Activated B cell treated with CpG ODN at 0.5 μM for 24 hours (primary cell): ENCODE measurements around the gene B4GAT1. TPM values are rescaled to one million over a fixed set of nuclear protein-coding genes. Genes with fewer than 3 reads are reported as not detected.
"Not testable (repeated sequence)": the region's sequence is repeated elsewhere in the genome, so short reads cannot be mapped to it uniquely, and the experiment has no call there.

Experiments
- ATAC-seq: fragments of 200-7000 bp; cut with Tn5 transposase; one replicate; pipeline ENCODE4 v1.10.0; 2021; ENCODE audit warnings: low read depth, mild to moderate bottlenecking, moderate library complexity
- CTCF ChIA-PET: fragments of 350-600 bp; sonication (Branson Sonifier 250); formaldehyde crosslinking; loops from one replicate; lab custom pipeline; 2021; ENCODE audit warnings: antibody characterized with exemption; lab: Charles Lee
- POLR2A ChIA-PET: fragments of 350-600 bp; sonication (Branson Sonifier 250); formaldehyde crosslinking; loops from one replicate; lab custom pipeline; 2021; ENCODE audit warnings: antibody characterized with exemption; lab: Charles Lee
- DNase-seq: peaks from one replicate; pipeline ENCODE4 v3.0.0; 2022
- H3K27ac Mint-ChIP-seq: one replicate; pipeline ENCODE4 v1.8.0; 2020; ENCODE audit warnings: mixed read lengths
- H3K27me3 Mint-ChIP-seq: one replicate; pipeline ENCODE4 v1.8.0; 2021; ENCODE audit warnings: mixed read lengths
- H3K36me3 Mint-ChIP-seq: one replicate; pipeline ENCODE4 v1.8.0; 2021; ENCODE audit warnings: low read depth, mixed read lengths
- H3K4me1 Mint-ChIP-seq: one replicate; pipeline ENCODE4 v1.8.0; 2021; ENCODE audit warnings: mixed read lengths
- H3K4me3 Mint-ChIP-seq: one replicate; pipeline ENCODE4 v1.8.0; 2020; ENCODE audit warnings: mild to moderate bottlenecking, mixed read lengths
- H3K9me3 Mint-ChIP-seq: one replicate; pipeline ENCODE4 v1.8.0; 2020; ENCODE audit warnings: mixed read lengths
- intact Hi-C: fragments of 100-400 bp; cut with micrococcal nuclease; formaldehyde crosslinking; loops from one replicate; pipeline ENCODE4 v1.15.1; 2024
- total RNA-seq: library from RNA; stranded (reverse); gene quantifications from 2 replicates; pipeline ENCODE4 v1.2.3, GENCODE V29; 2022
- TF ChIP-seq, protein P1 (sequence below): fragments of 200-600 bp; IDR thresholded peaks from one replicate; pipeline ENCODE4 v1.8.0; 2022; ENCODE audit warnings: antibody characterized with exemption, mild to moderate bottlenecking

B4GAT1 gene
- total RNA-seq, 1 donor from 2014 or later: 1.9 TPM

DNA sequence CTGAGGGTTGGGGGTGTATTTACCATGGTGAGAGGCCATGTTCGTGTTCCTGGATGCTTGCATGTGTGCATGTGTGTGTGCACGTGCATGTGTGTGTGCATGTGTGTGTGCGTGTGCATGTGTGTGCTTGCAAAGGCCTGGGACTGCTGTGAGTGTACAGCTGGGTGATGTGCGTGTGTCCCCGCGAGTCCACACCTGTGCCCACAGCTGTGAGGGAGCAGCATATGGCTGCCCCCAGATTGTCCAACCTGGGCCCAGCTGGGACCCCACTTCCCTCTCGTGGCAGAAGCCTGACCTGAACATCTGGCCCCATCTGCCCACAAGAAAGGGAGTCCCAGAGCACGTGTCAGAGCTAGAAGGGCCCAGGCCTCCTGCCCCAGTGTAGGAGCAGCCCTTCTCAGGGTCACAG lies 22.2 kb downstream of the B4GAT1 start:
- Mint-ChIP-seq H3K27ac (no peak overlapping the region), H3K4me3 (no peak overlapping the region), H3K4me1 (peaks cover 22% of the 10 kb centered on the region), H3K9me3 (no peaks in the 10 kb centered on the region), H3K36me3 (no peaks in the 10 kb centered on the region), H3K27me3 (no peaks in the 10 kb centered on the region)
- no peak for ATAC-seq
- DNase-seq: no peak
- CTCF ChIA-PET: interaction anchor here (2.7 kb wide), 1 partner anchor 13 kb away, joined by 12 read pairs; no protein-coding TSS in a partner anchor
- intact Hi-C loops: no loop called here
- TF ChIP-seq, protein P1, sequence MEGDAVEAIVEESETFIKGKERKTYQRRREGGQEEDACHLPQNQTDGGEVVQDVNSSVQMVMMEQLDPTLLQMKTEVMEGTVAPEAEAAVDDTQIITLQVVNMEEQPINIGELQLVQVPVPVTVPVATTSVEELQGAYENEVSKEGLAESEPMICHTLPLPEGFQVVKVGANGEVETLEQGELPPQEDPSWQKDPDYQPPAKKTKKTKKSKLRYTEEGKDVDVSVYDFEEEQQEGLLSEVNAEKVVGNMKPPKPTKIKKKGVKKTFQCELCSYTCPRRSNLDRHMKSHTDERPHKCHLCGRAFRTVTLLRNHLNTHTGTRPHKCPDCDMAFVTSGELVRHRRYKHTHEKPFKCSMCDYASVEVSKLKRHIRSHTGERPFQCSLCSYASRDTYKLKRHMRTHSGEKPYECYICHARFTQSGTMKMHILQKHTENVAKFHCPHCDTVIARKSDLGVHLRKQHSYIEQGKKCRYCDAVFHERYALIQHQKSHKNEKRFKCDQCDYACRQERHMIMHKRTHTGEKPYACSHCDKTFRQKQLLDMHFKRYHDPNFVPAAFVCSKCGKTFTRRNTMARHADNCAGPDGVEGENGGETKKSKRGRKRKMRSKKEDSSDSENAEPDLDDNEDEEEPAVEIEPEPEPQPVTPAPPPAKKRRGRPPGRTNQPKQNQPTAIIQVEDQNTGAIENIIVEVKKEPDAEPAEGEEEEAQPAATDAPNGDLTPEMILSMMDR: no peak
- POLR2A ChIA-PET: interaction anchor here (1.9 kb wide), 1 partner anchor 13 kb away, joined by 12 read pairs; no protein-coding TSS in a partner anchor

GRCh38 chr11:66324664-66325063 lies 22.8 kb downstream of the B4GAT1 start:
- no peak overlapping the region for H3K27ac Mint-ChIP-seq
- ChIA-PET POLR2A (interaction anchor here (1.9 kb wide), 1 partner anchor 12 kb away, joined by 12 read pairs; no protein-coding TSS in a partner anchor), CTCF (no interaction called here)
- H3K27me3 Mint-ChIP-seq: no peaks in the 10 kb centered on the region
- TF ChIP-seq, protein P1: no peak
- H3K4me3 Mint-ChIP-seq: no peak overlapping the region
- ATAC-seq: no peak
- H3K4me1 Mint-ChIP-seq: peaks cover 25% of the 10 kb centered on the region
- no peaks in the 10 kb centered on the region for H3K36me3 Mint-ChIP-seq
- no peak for DNase-seq
- intact Hi-C loops: no loop called here
- no peaks in the 10 kb centered on the region for H3K9me3 Mint-ChIP-seq

DNA sequence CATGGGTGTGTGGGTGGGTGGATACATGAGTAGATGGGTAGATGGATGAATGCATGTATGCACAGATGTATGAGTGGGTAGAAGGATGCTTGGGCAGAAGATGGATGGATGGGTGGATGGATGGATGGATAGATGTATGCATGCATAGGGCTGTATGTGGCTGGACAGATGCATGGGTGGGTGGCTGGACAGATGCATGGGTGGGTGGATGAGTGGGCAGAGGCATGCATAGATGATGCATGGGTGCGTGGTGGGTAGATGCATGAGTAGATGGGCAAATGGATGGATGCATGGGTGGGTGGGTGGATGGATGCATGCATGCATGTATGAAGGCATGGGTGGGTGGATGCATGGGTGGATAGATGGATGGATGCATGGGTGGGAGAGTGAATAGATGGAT lies 23.7 kb downstream of the B4GAT1 start:
- Mint-ChIP-seq H3K4me1 (peaks cover 28% of the 10 kb centered on the region), H3K27me3 (no peaks in the 10 kb centered on the region), H3K27ac (no peak overlapping the region), H3K36me3 (no peaks in the 10 kb centered on the region), H3K9me3 (no peaks in the 10 kb centered on the region), H3K4me3 (no peak overlapping the region)
- no peak for DNase-seq
- POLR2A ChIA-PET: interaction anchor here (1.9 kb wide), 1 partner anchor 11 kb away, joined by 12 read pairs; no protein-coding TSS in a partner anchor
- intact Hi-C loops: no loop called here
- no peak for ATAC-seq
- CTCF ChIA-PET: no interaction called here
- TF ChIP-seq, protein P1: no peak

DNA sequence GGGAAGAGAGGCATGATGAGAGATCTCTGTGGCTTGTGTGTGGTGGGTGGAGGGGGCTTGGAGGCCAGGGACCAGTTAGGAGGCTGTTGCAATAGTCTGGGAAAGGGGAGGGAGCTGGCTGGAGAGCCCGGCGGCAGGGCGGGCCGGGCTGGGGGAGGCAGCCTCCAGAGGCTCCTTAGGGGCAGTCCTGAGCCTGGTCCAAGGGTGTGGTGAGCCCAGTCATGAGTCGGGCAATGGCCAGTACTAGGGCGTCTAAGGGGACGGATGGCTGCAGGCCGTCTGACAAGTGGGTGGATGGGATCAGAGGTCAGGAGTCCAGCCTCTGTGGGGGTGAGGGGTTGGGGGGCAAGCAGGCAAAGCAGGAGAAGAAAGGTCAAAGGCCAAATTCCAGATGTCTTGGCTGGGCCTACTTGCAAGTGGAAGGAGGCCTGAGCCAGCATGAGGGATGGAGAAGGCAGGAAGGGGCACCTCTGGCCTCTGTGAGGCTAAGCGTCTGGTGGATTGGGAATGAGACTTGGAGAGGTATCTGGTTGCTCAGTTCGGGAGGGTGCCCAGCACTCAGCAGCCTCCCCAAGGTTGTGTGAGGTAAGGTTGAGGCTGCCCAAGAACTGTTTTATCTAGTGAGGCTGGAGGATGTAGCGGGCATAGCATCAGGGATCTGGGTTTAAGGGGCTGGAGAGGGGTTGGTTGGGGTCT lies 24.5 kb downstream of the B4GAT1 start:
- TF ChIP-seq, protein P1: no peak
- H3K27me3 Mint-ChIP-seq: no peaks in the 10 kb centered on the region
- H3K36me3 Mint-ChIP-seq: no peaks in the 10 kb centered on the region
- ChIA-PET POLR2A (no interaction called here), CTCF (interaction anchor here (1.3 kb wide), 1 partner anchor 11 kb away, joined by 3 read pairs; no protein-coding TSS in a partner anchor)
- ATAC-seq (no peak), DNase-seq (no peak)
- peaks cover 29% of the 10 kb centered on the region for H3K4me1 Mint-ChIP-seq
- no peak overlapping the region for H3K4me3 Mint-ChIP-seq
- intact Hi-C loops: no loop called here
- no peaks in the 10 kb centered on the region for H3K9me3 Mint-ChIP-seq
- H3K27ac Mint-ChIP-seq: no peak overlapping the region

GRCh38 chr11:66321606-66322005 lies 25.8 kb downstream of the B4GAT1 start:
- CTCF ChIA-PET: interaction anchor here (1.3 kb wide), 1 partner anchor 10 kb away, joined by 3 read pairs; no protein-coding TSS in a partner anchor
- no peaks in the 10 kb centered on the region for H3K36me3 Mint-ChIP-seq
- no peak overlapping the region for H3K4me3 Mint-ChIP-seq
- DNase-seq: no peak
- H3K4me1 Mint-ChIP-seq: peaks cover 32% of the 10 kb centered on the region
- TF ChIP-seq, protein P1: no peak
- no peaks in the 10 kb centered on the region for H3K9me3 Mint-ChIP-seq
- intact Hi-C loops: no loop called here
- ATAC-seq: no peak
- H3K27me3 Mint-ChIP-seq: no peaks in the 10 kb centered on the region
- H3K27ac Mint-ChIP-seq: no peak overlapping the region
- POLR2A ChIA-PET: no interaction called here

DNA sequence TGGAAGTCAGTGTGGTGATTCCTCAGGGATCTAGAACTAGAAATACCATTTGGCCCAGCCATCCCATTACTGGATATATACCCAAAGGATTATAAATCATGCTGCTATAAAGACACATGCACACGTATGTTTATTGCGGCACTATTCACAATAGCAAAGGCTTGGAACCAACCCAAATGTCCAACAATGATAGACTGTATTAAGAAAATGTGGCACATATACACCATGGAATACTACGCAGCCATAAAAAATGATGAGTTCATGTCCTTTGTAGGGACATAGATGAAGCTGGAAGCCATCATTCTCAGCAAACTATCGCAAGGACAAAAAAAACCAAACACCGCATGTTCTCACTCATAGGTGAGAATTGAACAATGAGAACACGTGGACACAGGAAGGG lies 26.7 kb downstream of the B4GAT1 start:
- H3K27me3 Mint-ChIP-seq, H3K9me3 Mint-ChIP-seq, POLR2A ChIA-PET, intact Hi-C loops, H3K36me3 Mint-ChIP-seq, DNase-seq, H3K27ac Mint-ChIP-seq, CTCF ChIA-PET, ATAC-seq, H3K4me3 Mint-ChIP-seq: not testable (repeated sequence)
- H3K4me1 Mint-ChIP-seq: peaks cover 30% of the 10 kb centered on the region

DNA sequence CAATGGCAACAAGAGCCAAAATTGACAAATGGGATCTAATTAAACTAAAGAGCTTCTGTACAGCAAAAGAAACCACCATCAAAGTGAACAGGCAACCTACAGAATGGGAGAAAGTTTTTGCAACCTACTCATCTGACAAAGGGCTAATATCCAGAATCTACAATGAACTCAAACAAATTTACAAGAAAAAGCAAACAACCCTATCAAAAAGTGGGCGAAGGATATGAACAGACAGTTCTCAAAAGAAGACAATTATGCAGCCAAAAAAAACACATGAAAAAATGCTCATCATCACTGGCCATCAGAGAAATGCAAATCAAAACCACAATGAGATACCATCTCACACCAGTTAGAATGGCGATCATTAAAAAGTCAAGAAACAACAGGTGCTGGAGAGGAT lies 27.1 kb downstream of the B4GAT1 start:
- H3K9me3 Mint-ChIP-seq, H3K27ac Mint-ChIP-seq, POLR2A ChIA-PET: not testable (repeated sequence)

More for the DNA sequence above, 27.1 kb downstream of the B4GAT1 start:
- CTCF ChIA-PET, intact Hi-C loops, ATAC-seq, DNase-seq, H3K4me3 Mint-ChIP-seq, H3K36me3 Mint-ChIP-seq, H3K27me3 Mint-ChIP-seq: not testable (repeated sequence)
- peaks cover 33% of the 10 kb centered on the region for H3K4me1 Mint-ChIP-seq
